CD4-positive, alpha-beta T cell (primary cell): ENCODE results near the gene TAS1R3. TPM values are rescaled to one million over a fixed set of nuclear protein-coding genes. Genes with fewer than 3 reads are reported as not detected.
A peak's percentile ranks its signal among the peaks of the same experiment; 100 is the strongest.

Source experiments
- ATAC-seq: fragments of 200-7000 bp; cut with Tn5 transposase; one replicate; pipeline ENCODE4 v1.10.0; 2022; ENCODE audit warnings: mild to moderate bottlenecking; ENCODE audit not compliant: poor library complexity
- CTCF ChIA-PET: fragments of 350-600 bp; sonication (Branson Sonifier 250); formaldehyde crosslinking; loops from one replicate; lab custom pipeline; 2021; ENCODE audit warnings: antibody characterized with exemption, inconsistent platforms; lab: Charles Lee
- POLR2A ChIA-PET: fragments of 350-600 bp; sonication (Branson Sonifier 250); formaldehyde crosslinking; loops from one replicate; lab custom pipeline; 2021; ENCODE audit warnings: antibody characterized with exemption, inconsistent platforms; lab: Charles Lee
- DNase-seq, 14 experiments: peaks; one replicate each; pipeline ENCODE4 v3.0.0-alpha.2; 2013 to 2020; ENCODE audit warnings: mixed read lengths in 2 of 14
- H3K27ac ChIP-seq, 2 donors: one replicate each; pipeline versions ENCODE4 v1.5.1 to v1.7.0; 2013; ENCODE audit warnings: low read length in 2 of 2, low read depth in 1 of 2, mild to moderate bottlenecking in 1 of 2
- H3K27me3 ChIP-seq, 2 experiments: 1 replicate in 1 of 2; 2 replicates in 1 of 2; pipeline versions ENCODE4 v1.6.1 to v1.7.0; 2013; ENCODE audit warnings: low read length in 2 of 2, control low read depth in 1 of 2, mild to moderate bottlenecking in 1 of 2, moderate library complexity in 1 of 2; ENCODE audit not compliant: insufficient read depth in 2 of 2, control insufficient read depth in 1 of 2
- H3K36me3 ChIP-seq: one replicate; pipeline ENCODE4 v1.6.1; 2013; ENCODE audit warnings: low read length, control low read depth; ENCODE audit not compliant: insufficient read depth
- H3K4me1 ChIP-seq: one replicate; pipeline ENCODE4 v1.6.1; 2013; ENCODE audit warnings: low read length, control low read depth; ENCODE audit not compliant: insufficient read depth
- H3K4me3 ChIP-seq: one replicate; pipeline ENCODE4 v1.5.1; 2013; ENCODE audit warnings: mild to moderate bottlenecking, low read length, moderate library complexity
- H3K9me3 ChIP-seq, 2 experiments: 1 replicate in 1 of 2; 2 replicates in 1 of 2; pipeline versions ENCODE4 v1.6.1 to v1.7.0; 2013; ENCODE audit warnings: low read length in 2 of 2, mild to moderate bottlenecking in 2 of 2, control low read depth in 1 of 2, moderate library complexity in 1 of 2; ENCODE audit not compliant: control insufficient read depth in 1 of 2, insufficient read depth in 1 of 2
- H3K27ac Mint-ChIP-seq: one replicate; pipeline ENCODE4 v1.8.0; 2020; ENCODE audit warnings: mixed read lengths
- H3K27me3 Mint-ChIP-seq: one replicate; pipeline ENCODE4 v1.8.0; 2021; ENCODE audit warnings: mixed read lengths
- H3K36me3 Mint-ChIP-seq: one replicate; pipeline ENCODE4 v1.8.0; 2021; ENCODE audit warnings: low read depth, mixed read lengths
- H3K4me1 Mint-ChIP-seq: one replicate; pipeline ENCODE4 v1.8.0; 2021; ENCODE audit warnings: low read depth, mixed read lengths
- H3K4me3 Mint-ChIP-seq: one replicate; pipeline ENCODE4 v1.8.0; 2020; ENCODE audit warnings: mild to moderate bottlenecking, mixed read lengths
- H3K9me3 Mint-ChIP-seq: one replicate; pipeline ENCODE4 v1.8.0; 2020; ENCODE audit warnings: mixed read lengths
- CTCF ChIP-seq: fragments of 200-600 bp; IDR thresholded peaks from one replicate; pipeline ENCODE4 v1.8.0; 2022; ENCODE audit warnings: antibody characterized with exemption, mild to moderate bottlenecking
- intact Hi-C, 2 experiments: fragments of 100-400 bp; cut with DNase I in 1 of 2; cut with micrococcal nuclease in 1 of 2; formaldehyde crosslinking; loops; one replicate each; pipeline versions ENCODE4 v1.15.1 to v1.9.0; 2023 to 2025; cut with DNase I, micrococcal nuclease
- total RNA-seq, 174 experiments: library from RNA in 2 of 174; stranded (reverse) in 2 of 174; gene quantifications; one replicate each; pipeline ENCODE4 v1.2.3 and lab custom pipeline; 2021 to 2026

The TAS1R3 gene
- total RNA-seq, 2 experiments from 2014 or later, result 3.3 to 3.4 TPM

- Mint-ChIP-seq H3K27me3 (peaks cover 41% of the 10 kb centered on the region), H3K4me3 (peak overlapping the region; percentile 7), H3K4me1 (peaks cover 28% of the 10 kb centered on the region), H3K9me3 (no peaks in the 10 kb centered on the region), H3K36me3 (no peaks in the 10 kb centered on the region), H3K27ac (no peak overlapping the region)
- DNase-seq, result peak in 3 of 14 experiments; percentile 39 to 65 (median 62)
- no peak for ATAC-seq
- ChIA-PET POLR2A (interaction anchor here (0.6 to 2.3 kb wide), 4 partner anchors 11 to 341 kb away, joined by 3 to 12 read pairs (median 3); no protein-coding TSS in a partner anchor), CTCF (interaction anchor here (2.0 kb wide), 1 partner anchor 17 kb away, joined by 9 read pairs; no protein-coding TSS in a partner anchor)
- intact Hi-C loops, result loop anchor here in 1 of 2 experiments (2.0 kb wide), 1 partner anchor 16 kb away; no protein-coding TSS in a partner anchor
- Histone ChIP-seq H3K9me3 (peaks cover 0 to 31% of the 10 kb centered on the region in 2 experiments), H3K27me3 (peaks cover 32 to 50% of the 10 kb centered on the region in 2 experiments), H3K4me3 (no peak overlapping the region), H3K4me1 (peaks cover 48% of the 10 kb centered on the region), H3K27ac (no peak overlapping the region), H3K36me3 (no peaks in the 10 kb centered on the region)
- no peak for TF ChIP-seq CTCF
Measured at GRCh38 chr1:1354271-1355247, 23.5 kb downstream of the TAS1R3 start.

DNA sequence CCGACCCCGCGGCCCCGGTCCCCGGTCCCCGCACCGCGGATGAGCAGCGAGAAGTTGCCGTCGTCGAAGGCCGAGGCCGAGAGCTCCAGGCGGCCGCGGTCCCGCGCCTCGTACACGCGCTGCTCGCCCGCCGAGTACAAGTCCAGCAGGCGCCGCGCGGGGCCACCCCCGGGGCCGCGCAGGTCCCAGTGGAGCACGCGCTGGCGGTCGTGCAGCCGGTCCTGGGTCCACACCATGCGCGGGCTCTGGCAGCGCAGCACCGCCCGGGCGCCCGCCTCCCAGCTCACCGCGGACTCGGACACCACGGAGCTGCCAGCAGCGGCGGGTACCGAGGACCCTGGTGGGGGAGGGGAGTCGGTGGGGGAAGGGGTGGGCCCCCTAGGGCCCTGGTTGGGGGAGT lies 24.3 kb downstream of the TAS1R3 start:
- DNase-seq, result no peak
- no peaks in the 10 kb centered on the region for H3K9me3 Mint-ChIP-seq
- intact Hi-C loops, result loop anchor here in 1 of 2 experiments (2.0 kb wide), 1 partner anchor 15 kb away; no protein-coding TSS in a partner anchor
- H3K4me3 Mint-ChIP-seq, result no peak overlapping the region
- no peaks in the 10 kb centered on the region for H3K36me3 Mint-ChIP-seq
- H3K4me1 Mint-ChIP-seq, result peaks cover 28% of the 10 kb centered on the region
- Histone ChIP-seq H3K4me1 (peaks cover 54% of the 10 kb centered on the region), H3K9me3 (peaks cover 0 to 31% of the 10 kb centered on the region in 2 experiments), H3K27me3 (peaks cover 37 to 50% of the 10 kb centered on the region in 2 experiments), H3K4me3 (no peak overlapping the region), H3K36me3 (no peaks in the 10 kb centered on the region), H3K27ac (no peak overlapping the region)
- ChIA-PET POLR2A (interaction anchor here (0.8 to 2.3 kb wide), 3 partner anchors 16 to 50 kb away, joined by 3 to 12 read pairs (median 3); no protein-coding TSS in a partner anchor), CTCF (no interaction called here)
- H3K27ac Mint-ChIP-seq, result no peak overlapping the region
- H3K27me3 Mint-ChIP-seq, result peaks cover 41% of the 10 kb centered on the region
- no peak for ATAC-seq
- TF ChIP-seq CTCF, result no peak

GRCh38 chr1:1356166-1356795 lies 25.2 kb downstream of the TAS1R3 start:
- H3K4me1 ChIP-seq, result peaks cover 54% of the 10 kb centered on the region
- Mint-ChIP-seq H3K9me3 (no peaks in the 10 kb centered on the region), H3K4me1 (peaks cover 32% of the 10 kb centered on the region), H3K36me3 (no peaks in the 10 kb centered on the region), H3K4me3 (no peak overlapping the region), H3K27me3 (peaks cover 47% of the 10 kb centered on the region), H3K27ac (no peak overlapping the region)
- no peak overlapping the region for H3K4me3 ChIP-seq
- CTCF ChIA-PET, result no interaction called here
- no peak overlapping the region for H3K27ac ChIP-seq
- ATAC-seq (no peak), DNase-seq (no peak)
- peaks cover 0 to 31% of the 10 kb centered on the region in 2 experiments for H3K9me3 ChIP-seq
- H3K27me3 ChIP-seq, result peaks cover 37 to 50% of the 10 kb centered on the region in 2 experiments
- H3K36me3 ChIP-seq, result no peaks in the 10 kb centered on the region
- TF ChIP-seq CTCF, result no peak
- POLR2A ChIA-PET, result interaction anchor here (0.8 to 1.0 kb wide), 2 partner anchors 19 to 51 kb away, joined by 3 read pairs; no protein-coding TSS in a partner anchor
- intact Hi-C loops, result no loop called here
